Measurements from ENCODE around the gene GIMAP1. TPM values are rescaled to one million over a fixed set of nuclear protein-coding genes. Genes with fewer than 3 reads are reported as not detected.

The GIMAP1 gene
- total RNA-seq, 4 donors from 2014 or later, result 6.6 to 13.0 (median 8.5) TPM

DNA sequence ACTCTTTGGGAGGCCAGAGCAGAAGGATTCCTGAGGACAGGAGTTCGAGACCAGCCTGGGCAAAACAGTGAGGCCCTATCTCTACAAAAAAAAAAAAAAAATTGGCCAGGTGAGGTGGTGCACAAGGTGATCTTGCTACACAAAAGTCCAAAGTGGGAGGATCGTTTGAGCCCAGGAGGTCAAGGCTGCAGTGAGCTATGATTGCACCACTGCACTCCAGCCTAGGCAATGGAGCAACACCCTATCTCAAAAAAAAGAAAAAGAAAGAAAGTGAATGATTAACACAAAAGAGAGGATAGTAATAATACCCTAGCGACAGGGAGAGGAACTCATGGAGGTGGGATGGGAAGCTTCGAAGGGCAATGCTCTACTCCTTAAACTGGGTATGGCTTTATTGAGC, 53.4 kb downstream of the GIMAP1 start:
- DNase-seq (ENCODE audit: extremely low spot score), result no peak
- no peak overlapping the region for H3K27ac ChIP-seq (replicated peaks in 1 of 4)
- WGBS, result 90% methylated on average over 4 of the region's 4 CpGs
- H3K4me1 ChIP-seq, result no peaks in the 10 kb centered on the region
- H3K27me3 ChIP-seq, result no peaks in the 10 kb centered on the region
- H3K9me3 ChIP-seq, result peaks cover 0 to 11% (median 4%) of the 10 kb centered on the region in 4 donors
- H3K4me3 ChIP-seq, result no peak overlapping the region
- H3K36me3 ChIP-seq, result no peaks in the 10 kb centered on the region
- TF ChIP-seq, protein P1, sequence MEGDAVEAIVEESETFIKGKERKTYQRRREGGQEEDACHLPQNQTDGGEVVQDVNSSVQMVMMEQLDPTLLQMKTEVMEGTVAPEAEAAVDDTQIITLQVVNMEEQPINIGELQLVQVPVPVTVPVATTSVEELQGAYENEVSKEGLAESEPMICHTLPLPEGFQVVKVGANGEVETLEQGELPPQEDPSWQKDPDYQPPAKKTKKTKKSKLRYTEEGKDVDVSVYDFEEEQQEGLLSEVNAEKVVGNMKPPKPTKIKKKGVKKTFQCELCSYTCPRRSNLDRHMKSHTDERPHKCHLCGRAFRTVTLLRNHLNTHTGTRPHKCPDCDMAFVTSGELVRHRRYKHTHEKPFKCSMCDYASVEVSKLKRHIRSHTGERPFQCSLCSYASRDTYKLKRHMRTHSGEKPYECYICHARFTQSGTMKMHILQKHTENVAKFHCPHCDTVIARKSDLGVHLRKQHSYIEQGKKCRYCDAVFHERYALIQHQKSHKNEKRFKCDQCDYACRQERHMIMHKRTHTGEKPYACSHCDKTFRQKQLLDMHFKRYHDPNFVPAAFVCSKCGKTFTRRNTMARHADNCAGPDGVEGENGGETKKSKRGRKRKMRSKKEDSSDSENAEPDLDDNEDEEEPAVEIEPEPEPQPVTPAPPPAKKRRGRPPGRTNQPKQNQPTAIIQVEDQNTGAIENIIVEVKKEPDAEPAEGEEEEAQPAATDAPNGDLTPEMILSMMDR (IDR thresholded peaks at IDR 0.05), result no peak
- no peak for TF ChIP-seq POLR2A (IDR thresholded peaks at IDR 0.05; ENCODE audit: low read depth)
- TF ChIP-seq EP300 (IDR thresholded peaks at IDR 0.05), result no peak
- no peak for TF ChIP-seq POLR2AphosphoS5 (IDR thresholded peaks at IDR 0.05)
- intact Hi-C loops (cut with DNase I), result loop anchor here (10.0 kb wide), 3 partner anchors 105 to 245 kb away; no protein-coding TSS in a partner anchor

Other genes starting within 250 kb of the GIMAP1 start
- 10 to 100 TPM; 15.8 to 22.0 (median 19.9) TPM for gene GIMAP7, start 201.7 kb upstream of the GIMAP1 start, total RNA-seq
- 10 to 100 TPM; 18.3 to 35.3 (median 31.1) TPM for gene GIMAP4, start 149.2 kb upstream of the GIMAP1 start, total RNA-seq
- 10 to 100 TPM; 25.7 to 45.9 (median 37.2) TPM for gene GIMAP6, start 84.2 kb upstream of the GIMAP1 start, total RNA-seq
- gene GIMAP2, start 30.9 kb upstream of the GIMAP1 start, total RNA-seq, result 1 to 10 TPM; 5.4 to 9.7 (median 6.5) TPM
- 10 to 100 TPM; 26.9 to 48.2 (median 28.6) TPM for gene GIMAP5, start 20.8 kb downstream of the GIMAP1 start, total RNA-seq
- 10 to 100 TPM; 19.5 to 58.2 (median 54.1) TPM for gene TMEM176B, start 83.8 kb downstream of the GIMAP1 start, total RNA-seq
- 10 to 100 TPM; 11.6 to 47.7 (median 35.5) TPM for gene TMEM176A, start 84.2 kb downstream of the GIMAP1 start, total RNA-seq
- gene AOC1, start 135.9 kb downstream of the GIMAP1 start, total RNA-seq, result under 1 TPM in 3 of 4 donors, not detected in 1; 0.23 to 0.45 (median 0.33) TPM